GM19397 (cell line): ENCODE measurements around the gene JPH3.
"Not testable (repeated sequence)": the region's sequence is repeated elsewhere in the genome, so short reads cannot be mapped to it uniquely, and the experiment has no call there.

Experiments
- ATAC-seq: cut with Tn5 transposase; IDR thresholded peaks from one replicate; pipeline ENCODE4 v1.9.1; 2021; ENCODE audit warnings: mild to moderate bottlenecking, moderate library complexity; ENCODE audit not compliant: unreplicated experiment

JPH3 gene

DNA sequence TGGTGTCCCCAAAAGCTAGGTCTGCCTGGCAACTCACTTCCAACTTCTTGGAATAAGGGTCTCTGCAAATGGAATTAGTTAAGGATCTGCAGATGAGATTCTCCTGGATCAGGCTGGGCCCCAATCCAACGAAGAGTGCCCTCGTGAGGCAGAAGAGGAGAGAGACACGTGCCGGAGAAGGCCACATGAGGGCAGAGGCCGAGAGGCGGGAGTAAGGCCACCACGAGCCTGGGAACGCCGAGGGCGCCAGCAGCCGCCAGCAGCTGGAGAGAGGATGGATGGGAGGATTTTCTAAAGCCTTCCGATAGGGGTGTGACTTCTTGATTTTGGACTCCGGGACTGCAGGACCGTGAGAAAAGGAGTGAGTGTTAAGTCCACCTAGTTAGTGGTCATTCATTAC, 76.3 kb downstream of the JPH3 start:
- ATAC-seq = no peak

DNA sequence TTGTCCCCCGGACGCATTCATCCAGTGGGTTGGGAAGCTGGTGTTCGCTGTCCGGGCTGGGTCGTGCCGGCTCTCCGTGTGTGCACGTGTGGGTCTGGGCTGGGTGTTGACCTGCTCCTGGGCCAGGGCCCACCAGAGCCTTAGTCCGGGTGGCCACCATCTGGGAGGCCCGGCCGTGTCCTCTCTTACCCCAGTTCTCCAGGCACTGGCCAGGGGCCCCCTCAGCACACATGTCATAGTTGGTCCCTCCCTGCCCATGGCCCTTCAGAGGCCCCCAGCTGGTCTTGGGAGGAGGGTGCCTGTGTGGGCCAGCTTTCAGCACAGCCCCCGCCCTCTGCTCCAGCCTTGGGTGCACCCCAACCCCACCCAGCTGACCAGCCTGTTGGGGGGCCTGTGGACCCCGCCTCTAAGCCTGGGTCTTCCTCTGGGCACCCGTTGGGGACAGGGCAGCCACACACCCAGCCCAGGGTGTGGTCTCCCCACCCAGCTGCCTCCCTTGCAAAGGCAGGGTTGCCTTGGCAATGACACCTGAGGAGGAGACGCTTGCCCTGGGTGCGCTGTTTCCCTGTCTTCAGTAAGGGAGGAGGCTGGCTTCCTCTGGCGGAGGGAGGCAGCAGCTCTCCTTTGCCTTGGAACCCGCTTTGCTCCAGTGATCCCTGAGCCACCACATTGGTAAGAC, 77.4 kb downstream of the JPH3 start:
- no peak for ATAC-seq

DNA sequence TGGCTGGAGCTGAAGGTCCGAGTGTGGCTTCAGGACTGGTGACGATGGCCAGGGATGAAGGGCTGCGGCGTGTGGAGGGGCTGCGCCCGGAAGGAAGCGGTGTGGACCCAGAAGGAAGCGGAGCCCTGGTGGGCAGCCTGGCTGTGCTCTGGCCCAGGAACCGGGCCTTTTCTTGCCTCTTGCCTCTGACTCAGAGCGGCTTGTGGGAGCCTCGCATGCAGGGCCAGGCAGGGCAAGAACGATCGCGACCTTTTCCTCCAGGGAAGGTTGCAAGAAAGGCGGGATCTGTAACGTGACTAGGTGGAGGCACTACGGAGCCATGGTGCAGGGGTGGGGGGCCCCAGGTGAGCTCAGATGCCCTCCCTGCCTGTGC, 78.0 kb downstream of the JPH3 start:
- ATAC-seq = no peak

DNA sequence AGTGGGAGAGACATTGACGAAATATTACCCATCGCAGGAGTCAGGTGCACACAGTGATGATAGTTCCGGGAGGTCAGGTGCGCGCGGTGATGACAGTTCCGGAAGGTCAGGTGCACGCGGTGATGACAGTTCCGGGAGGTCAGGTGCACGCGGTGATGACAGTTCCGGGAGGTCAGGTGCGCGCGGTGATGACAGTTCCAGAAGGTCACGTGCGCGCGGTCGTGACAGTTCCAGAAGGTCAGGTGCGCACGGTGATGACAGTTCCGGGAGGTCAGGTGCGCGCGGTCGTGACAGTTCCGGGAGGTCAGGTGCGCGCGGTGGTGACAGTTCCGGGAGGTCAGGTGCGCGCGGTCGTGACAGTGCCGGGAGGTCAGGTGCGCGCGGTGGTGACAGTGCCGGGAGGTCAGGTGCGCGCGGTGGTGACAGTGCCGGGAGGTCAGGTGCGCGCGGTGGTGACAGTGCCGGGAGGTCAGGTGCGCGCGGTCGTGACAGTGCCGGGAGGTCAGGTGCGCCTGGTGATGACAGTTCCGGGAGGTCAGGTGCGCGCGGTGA, 78.8 kb downstream of the JPH3 start:
- not testable (repeated sequence) for ATAC-seq

- no peak for ATAC-seq
Measured at GRCh38 chr16:87681981-87682570, 79.8 kb downstream of the JPH3 start.

- no peak for ATAC-seq
Measured at GRCh38 chr16:87682852-87683399, 80.6 kb downstream of the JPH3 start.

DNA sequence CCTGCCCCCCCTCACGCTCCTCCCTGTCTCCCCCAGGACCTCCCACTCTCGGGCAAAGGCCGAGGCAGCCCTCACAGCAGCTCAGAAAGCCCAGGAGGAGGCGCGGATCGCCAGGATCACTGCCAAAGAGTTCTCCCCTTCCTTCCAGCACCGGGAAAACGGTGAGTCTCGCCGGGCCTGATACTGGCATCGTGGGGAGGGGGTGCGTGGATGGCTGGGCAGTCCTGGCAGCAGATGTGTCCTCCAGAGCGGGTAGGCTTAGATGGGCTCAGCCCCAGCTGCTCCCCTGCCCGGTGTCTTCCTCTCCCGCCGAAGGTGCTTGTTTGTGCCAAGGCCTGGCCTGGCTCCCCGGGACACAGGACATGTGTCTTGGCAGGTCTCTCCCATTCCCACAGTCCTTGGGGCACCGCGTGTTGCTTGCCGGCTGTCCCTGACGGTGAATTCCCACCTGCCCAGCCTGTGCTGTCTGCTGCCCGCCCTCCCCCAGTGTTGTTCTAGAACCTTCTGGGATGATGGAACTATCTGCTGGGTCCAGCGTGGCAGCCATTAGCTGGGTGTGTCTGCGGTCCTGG, 81.9 kb downstream of the JPH3 start:
- no peak for ATAC-seq

DNA sequence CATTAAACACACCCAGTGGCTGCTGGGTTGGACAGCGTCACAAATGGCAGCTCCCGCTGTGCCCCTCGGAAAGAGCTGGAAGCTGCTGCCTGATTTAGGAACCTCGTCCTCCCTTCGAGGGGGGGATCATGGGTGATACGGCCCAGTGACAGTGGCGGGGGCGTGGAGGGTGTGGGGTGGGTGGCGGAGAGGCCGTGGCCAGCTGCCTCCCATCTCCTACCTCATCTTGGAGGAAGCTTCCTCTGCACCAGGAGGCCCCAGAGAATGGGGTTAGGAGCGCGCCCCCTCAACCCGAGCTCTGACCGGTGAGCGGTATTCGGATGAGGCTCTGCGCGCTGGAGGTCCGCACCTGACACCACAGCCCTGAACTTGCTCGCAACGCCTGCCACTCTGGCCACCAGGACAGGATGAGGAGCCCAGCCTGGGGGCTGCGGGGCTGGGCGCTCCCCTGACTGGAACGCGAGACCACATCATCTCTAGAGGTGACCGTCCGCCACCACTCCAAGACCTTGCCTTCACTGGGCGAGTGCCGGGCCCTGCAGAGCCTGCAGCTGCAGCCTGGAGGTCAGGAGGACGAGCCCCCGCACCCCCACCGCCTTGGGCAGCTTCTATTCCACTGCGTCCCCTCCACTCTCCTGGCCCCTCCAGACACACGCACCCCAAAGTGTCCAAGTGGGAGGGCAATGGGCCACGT, 82.5 kb downstream of the JPH3 start:
- no peak for ATAC-seq

DNA sequence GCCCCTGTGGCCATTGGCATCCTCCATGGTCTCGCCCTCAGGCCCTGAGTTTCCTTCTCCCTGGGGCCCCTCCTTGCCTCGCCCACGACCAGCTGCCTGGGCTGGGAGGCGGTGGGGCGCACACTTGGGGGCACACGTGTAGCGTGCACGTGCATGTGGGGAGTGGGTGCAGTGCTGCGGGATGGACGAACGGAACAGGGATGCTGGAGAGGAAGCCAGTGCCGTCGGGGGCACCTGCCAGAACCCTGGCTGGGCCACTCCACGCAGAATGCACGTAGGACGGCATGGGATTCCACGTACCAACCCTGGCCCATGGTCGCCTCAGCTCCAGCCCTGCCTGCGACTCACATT, 83.1 kb downstream of the JPH3 start:
- no peak for ATAC-seq

DNA sequence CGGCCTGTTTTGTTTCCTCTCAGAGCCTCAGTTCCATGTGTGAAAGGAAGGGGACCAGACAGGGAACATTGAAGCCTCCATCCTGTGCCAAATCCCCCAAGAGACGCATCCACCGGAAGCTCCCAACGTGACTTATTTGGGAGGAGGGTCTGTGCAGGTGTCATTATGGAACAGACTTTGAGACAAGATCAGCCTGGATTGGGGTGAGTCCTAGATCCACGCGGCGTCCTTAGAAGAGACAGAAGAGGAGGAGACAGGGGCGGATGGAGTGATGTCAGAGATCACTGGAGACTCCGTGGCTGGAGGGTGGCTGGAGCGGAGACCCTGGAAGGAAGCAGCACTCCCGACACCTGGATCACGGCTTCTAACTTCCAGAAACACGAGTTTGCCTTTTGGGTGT, 83.5 kb downstream of the JPH3 start:
- no peak for ATAC-seq

GRCh38 chr16:87686697-87687096, 84.4 kb downstream of the JPH3 start:
- ATAC-seq = no peak

- no peak for ATAC-seq
Measured at GRCh38 chr16:87687126-87687910, 85.0 kb downstream of the JPH3 start.

DNA sequence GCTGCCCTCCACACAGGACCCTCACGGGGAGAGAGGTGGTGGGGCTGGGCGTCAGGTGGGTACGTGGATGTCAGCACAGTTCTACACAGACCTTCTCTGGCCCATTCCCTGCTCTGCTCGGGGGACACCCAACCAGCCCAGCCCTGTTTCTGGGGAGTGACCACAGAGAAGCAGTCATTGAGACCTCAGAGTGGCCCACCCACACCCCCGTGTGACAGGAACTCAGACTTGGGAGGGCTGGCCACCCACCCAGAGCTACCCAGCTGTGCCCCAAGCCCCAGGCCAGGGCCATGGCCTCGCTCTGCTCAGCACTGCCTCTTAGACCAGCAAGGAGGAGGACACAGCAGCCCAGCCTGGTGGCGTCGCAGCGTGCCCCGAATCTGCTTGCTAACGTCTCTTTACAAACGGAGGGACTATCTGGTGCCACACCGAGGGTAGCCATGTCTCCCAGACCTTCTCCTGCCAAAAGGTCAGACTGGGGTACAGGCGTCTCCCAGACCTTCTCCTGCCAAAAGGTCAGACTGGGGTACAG, 85.8 kb downstream of the JPH3 start:
- ATAC-seq = no peak

DNA sequence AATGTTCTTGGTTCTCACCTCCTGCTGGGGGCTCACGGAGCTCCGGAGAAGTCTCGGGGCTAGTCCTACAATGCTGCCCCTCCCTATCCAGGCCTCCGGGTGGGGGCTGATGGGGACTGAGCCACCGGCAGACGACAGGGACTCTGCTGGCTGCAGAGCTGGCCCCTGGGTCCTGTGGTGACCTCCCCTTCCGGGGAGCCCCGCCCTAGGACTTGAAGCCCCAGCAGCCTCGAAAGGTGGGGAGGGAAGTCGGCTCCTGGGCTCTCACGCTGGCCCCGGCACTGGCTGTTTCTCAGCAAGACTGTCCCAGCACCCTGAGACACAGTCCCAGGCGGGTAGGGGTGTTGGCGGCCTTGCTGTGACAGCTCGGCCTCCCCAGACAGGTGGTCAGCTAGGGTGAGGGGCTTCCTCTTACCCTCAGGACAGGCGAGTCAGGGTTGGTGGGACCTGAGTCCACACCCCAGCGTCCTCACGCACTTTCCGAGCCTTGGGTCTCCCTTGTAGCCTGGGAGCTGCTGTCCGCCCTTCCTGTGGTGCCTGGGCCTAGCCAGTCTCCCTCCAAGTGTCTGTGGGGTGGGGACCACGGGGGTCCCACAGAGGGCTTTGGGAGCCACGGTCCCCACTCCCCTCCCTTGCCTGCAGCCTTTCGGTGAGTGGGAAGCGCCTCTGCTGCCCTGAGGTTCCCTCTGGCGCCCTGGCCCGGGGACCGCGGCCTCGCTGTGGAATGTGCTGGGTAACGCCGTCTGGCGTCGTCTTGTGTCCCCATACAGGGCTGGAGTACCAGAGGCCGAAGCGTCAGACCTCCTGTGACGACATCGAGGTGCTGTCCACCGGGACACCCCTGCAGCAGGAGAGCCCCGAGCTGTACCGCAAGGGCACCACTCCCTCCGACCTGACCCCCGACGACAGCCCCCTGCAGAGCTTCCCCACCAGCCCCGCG, 86.8 kb downstream of the JPH3 start:
- ATAC-seq = no peak

DNA sequence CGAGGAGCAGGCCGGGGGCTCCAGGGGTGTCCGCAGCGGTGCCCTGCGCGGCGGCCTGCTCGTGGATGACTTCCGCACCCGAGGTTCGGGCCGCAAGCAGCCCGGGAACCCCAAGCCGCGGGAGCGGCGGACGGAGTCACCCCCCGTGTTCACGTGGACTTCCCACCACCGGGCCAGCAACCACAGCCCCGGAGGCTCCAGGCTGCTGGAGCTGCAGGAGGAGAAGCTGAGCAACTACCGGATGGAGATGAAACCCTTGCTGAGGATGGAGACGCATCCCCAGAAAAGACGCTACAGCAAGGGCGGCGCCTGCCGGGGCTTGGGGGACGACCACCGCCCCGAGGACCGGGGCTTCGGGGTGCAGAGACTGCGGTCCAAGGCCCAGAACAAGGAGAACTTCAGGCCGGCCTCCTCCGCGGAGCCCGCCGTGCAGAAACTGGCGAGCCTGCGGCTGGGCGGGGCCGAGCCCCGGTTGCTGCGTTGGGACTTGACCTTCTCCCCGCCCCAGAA, 87.7 kb downstream of the JPH3 start:
- no peak for ATAC-seq

GRCh38 chr16:87690911-87691685, 88.8 kb downstream of the JPH3 start:
- ATAC-seq = no peak

DNA sequence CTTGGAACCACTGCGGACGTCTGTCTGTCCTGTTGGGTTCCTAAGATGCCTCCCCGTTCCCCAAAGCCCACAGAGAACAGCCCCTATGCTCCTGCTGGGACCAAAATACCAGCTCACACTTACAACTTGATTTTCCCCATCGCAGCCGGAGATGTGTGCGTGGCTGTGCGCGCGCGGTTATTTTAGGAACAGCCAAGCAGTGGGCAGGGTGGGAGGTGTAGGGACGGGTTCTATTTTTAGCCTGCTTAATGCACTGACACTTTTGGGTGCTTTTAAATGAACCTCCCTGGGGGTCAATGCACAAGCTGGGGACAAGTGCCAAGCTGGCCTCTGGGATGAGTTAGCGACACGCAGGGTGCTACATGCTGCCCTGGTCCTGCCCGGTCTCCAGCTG, 89.4 kb downstream of the JPH3 start:
- no peak for ATAC-seq

DNA sequence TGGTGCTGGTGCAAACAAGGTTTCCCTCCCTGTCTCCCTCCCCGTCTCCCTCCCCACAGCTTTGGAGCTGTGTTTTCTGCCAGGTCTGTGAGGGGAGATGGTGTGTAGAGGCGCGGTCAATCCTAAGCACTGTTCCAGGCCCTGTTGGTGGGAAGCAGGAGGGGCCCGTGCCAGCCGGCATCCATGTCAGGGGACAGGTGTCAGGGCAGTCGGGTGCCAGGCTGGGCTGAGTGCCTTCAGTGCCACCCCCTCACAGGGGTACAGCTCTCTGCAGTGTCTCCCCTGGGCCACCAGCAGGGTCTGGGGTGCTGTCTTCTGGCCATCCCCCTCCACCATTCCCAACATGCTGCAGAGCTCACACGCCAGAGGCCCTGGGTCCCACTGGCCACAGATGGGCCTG, 89.9 kb downstream of the JPH3 start:
- no peak for ATAC-seq

- no peak for ATAC-seq
Measured at GRCh38 chr16:87692756-87693155, 90.4 kb downstream of the JPH3 start.
